ENCODE results near the gene TMEM120B. TPM values are rescaled to one million over a fixed set of nuclear protein-coding genes. Genes with fewer than 3 reads are reported as not detected.

TMEM120B gene
- total RNA-seq, 2 experiments from 2014 or later: 12.4 to 21.5 TPM

- TF ChIP-seq, protein P1, sequence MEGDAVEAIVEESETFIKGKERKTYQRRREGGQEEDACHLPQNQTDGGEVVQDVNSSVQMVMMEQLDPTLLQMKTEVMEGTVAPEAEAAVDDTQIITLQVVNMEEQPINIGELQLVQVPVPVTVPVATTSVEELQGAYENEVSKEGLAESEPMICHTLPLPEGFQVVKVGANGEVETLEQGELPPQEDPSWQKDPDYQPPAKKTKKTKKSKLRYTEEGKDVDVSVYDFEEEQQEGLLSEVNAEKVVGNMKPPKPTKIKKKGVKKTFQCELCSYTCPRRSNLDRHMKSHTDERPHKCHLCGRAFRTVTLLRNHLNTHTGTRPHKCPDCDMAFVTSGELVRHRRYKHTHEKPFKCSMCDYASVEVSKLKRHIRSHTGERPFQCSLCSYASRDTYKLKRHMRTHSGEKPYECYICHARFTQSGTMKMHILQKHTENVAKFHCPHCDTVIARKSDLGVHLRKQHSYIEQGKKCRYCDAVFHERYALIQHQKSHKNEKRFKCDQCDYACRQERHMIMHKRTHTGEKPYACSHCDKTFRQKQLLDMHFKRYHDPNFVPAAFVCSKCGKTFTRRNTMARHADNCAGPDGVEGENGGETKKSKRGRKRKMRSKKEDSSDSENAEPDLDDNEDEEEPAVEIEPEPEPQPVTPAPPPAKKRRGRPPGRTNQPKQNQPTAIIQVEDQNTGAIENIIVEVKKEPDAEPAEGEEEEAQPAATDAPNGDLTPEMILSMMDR (conservative IDR thresholded peaks at IDR 0.05; ENCODE audit: low read length): no peak
- BruUV-seq (replicated peaks): no TSS peak
- H3K79me2 ChIP-seq (ENCODE audit: insufficient read depth, low read depth, low read length): no peaks in the 10 kb centered on the region
Observed at GRCh38 chr12:121673013-121673511, 39.5 kb upstream of the TMEM120B start.

DNA sequence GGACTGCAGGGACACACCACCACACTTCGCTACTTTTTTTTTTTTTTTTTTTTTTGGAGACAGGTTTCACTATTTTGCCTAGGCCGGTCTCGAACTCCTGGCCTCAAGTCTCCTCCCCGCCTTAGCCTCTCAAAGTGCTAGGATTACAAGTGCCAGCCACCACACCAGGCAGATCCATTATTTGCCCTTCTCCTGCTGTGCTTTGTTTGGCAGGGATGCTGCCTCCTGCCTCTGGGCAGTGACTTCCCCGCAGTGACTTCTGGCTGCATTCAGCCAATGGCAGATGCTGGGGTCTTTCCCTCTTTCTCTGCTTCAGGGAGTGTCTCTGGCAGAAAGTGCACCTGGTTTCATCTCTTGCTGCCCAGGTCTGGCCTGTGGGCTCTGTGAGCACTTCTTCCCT lies 36.4 kb upstream of the TMEM120B start:
- Histone ChIP-seq H4K20me1 (ENCODE audit: insufficient read depth, low read length) (no peaks in the 10 kb centered on the region), H3K9me2 (ENCODE audit: insufficient read depth, low read length) (no peaks in the 10 kb centered on the region), H3K79me2 (ENCODE audit: insufficient read depth, low read depth, low read length) (no peaks in the 10 kb centered on the region), H2AFZ (ENCODE audit: low read length) (no peak overlapping the region), H3K4me2 (ENCODE audit: low read length) (no peak overlapping the region), H3K36me3 (ENCODE audit: insufficient read depth, low read length) (no peaks in the 10 kb centered on the region), H3K9me3 (ENCODE audit: low read length) (no peaks in the 10 kb centered on the region), H3K4me1 (ENCODE audit: insufficient read depth, low read length, poor library complexity, severe bottlenecking) (peaks cover 29% of the 10 kb centered on the region), H3K4me3 (ENCODE audit: low read depth, low read length, poor library complexity, severe bottlenecking) (no peak overlapping the region), H3K27ac (ENCODE audit: low read depth, low read length, poor library complexity, severe bottlenecking) (no peak overlapping the region)
- POLR2A ChIA-PET: no interaction called here
- BruUV-seq (replicated peaks): no TSS peak
- DNase-seq (ENCODE audit: low spot score): no peak
- no peak for TF ChIP-seq EZH2phosphoT487 (IDR thresholded peaks at IDR 0.05; ENCODE audit: borderline replicate concordance, low read depth, low read length)
- TF ChIP-seq, protein P1 (conservative IDR thresholded peaks at IDR 0.05; ENCODE audit: low read length): no peak
- intact Hi-C loops (cut with micrococcal nuclease; ENCODE audit: unreplicated experiment): no loop called here
- CTCF ChIA-PET (ENCODE audit: unreplicated experiment): no interaction called here

More at GRCh38 chr12:121673013-121673511, 39.5 kb upstream of the TMEM120B start:
- ChIA-PET POLR2A (interaction anchor here (0.7 kb wide), 1 partner anchor 45 kb away, joined by 3 read pairs; no protein-coding TSS in a partner anchor), CTCF (ENCODE audit: unreplicated experiment) (no interaction called here)
- Histone ChIP-seq H4K20me1 (ENCODE audit: insufficient read depth, low read length) (no peaks in the 10 kb centered on the region), H3K4me3 (ENCODE audit: low read depth, low read length, poor library complexity, severe bottlenecking) (peak overlapping the region; percentile 68), H2AFZ (ENCODE audit: low read length) (peak overlapping the region; percentile 89), H3K9me2 (ENCODE audit: insufficient read depth, low read length) (no peaks in the 10 kb centered on the region), H3K4me1 (ENCODE audit: insufficient read depth, low read length, poor library complexity, severe bottlenecking) (peaks cover 21% of the 10 kb centered on the region), H3K27ac (ENCODE audit: low read depth, low read length, poor library complexity, severe bottlenecking) (no peak overlapping the region), H3K36me3 (ENCODE audit: insufficient read depth, low read length) (no peaks in the 10 kb centered on the region), H3K9me3 (ENCODE audit: low read length) (no peaks in the 10 kb centered on the region), H3K4me2 (ENCODE audit: low read length) (peak overlapping the region; percentile 91)
- no peak for DNase-seq (ENCODE audit: low spot score)
- intact Hi-C loops (cut with micrococcal nuclease; ENCODE audit: unreplicated experiment): no loop called here

- Histone ChIP-seq H4K20me1 (ENCODE audit: insufficient read depth, low read length) (no peaks in the 10 kb centered on the region), H3K27ac (ENCODE audit: low read depth, low read length, poor library complexity, severe bottlenecking) (no peak overlapping the region), H3K4me1 (ENCODE audit: insufficient read depth, low read length, poor library complexity, severe bottlenecking) (peaks cover 9% of the 10 kb centered on the region), H3K4me2 (ENCODE audit: low read length) (no peak overlapping the region), H3K4me3 (ENCODE audit: low read depth, low read length, poor library complexity, severe bottlenecking) (no peak overlapping the region), H2AFZ (ENCODE audit: low read length) (no peak overlapping the region), H3K9me3 (ENCODE audit: low read length) (no peaks in the 10 kb centered on the region), H3K79me2 (ENCODE audit: insufficient read depth, low read depth, low read length) (no peaks in the 10 kb centered on the region), H3K36me3 (ENCODE audit: insufficient read depth, low read length) (no peaks in the 10 kb centered on the region), H3K9me2 (ENCODE audit: insufficient read depth, low read length) (no peaks in the 10 kb centered on the region)
- intact Hi-C loops (cut with micrococcal nuclease; ENCODE audit: unreplicated experiment): no loop called here
- no peak for DNase-seq (ENCODE audit: low spot score)
- TF ChIP-seq, protein P1 (conservative IDR thresholded peaks at IDR 0.05; ENCODE audit: low read length): no peak
- no peak for TF ChIP-seq EZH2phosphoT487 (IDR thresholded peaks at IDR 0.05; ENCODE audit: borderline replicate concordance, low read depth, low read length)
- ChIA-PET POLR2A (no interaction called here), CTCF (ENCODE audit: unreplicated experiment) (no interaction called here)
- BruUV-seq (replicated peaks): no TSS peak
Observed at GRCh38 chr12:121678305-121678704, 34.2 kb upstream of the TMEM120B start.

Data from OCI-LY7 (cell line).